ENCODE data around the gene PCNX3.

- no peak for TF ChIP-seq POLR2A (IDR thresholded peaks at IDR 0.05)
- TF ChIP-seq CTCF (IDR thresholded peaks at IDR 0.05), result no peak
Measured at GRCh38 chr11:65586247-65586630, 29.3 kb upstream of the PCNX3 start.
